DND-41 (cell line): Measurements from ENCODE around the gene HEG1.

Source experiments
- EZH2 ChIP-seq: IDR thresholded peaks from 3 replicates; pipeline ENCODE4 v1.6.1; 2012; ENCODE audit warnings: borderline replicate concordance, low read depth, mild to moderate bottlenecking, moderate library complexity, low read length, inconsistent platforms; ENCODE audit not compliant: severe bottlenecking
- TF ChIP-seq, protein P1 (sequence below): IDR thresholded peaks from 2 replicates; pipeline ENCODE4 v1.5.1; 2012; ENCODE audit warnings: borderline replicate concordance, low read length, moderate library complexity, mild to moderate bottlenecking; ENCODE audit not compliant: poor library complexity, severe bottlenecking; ENCODE audit errors: extremely low read depth

DNA sequence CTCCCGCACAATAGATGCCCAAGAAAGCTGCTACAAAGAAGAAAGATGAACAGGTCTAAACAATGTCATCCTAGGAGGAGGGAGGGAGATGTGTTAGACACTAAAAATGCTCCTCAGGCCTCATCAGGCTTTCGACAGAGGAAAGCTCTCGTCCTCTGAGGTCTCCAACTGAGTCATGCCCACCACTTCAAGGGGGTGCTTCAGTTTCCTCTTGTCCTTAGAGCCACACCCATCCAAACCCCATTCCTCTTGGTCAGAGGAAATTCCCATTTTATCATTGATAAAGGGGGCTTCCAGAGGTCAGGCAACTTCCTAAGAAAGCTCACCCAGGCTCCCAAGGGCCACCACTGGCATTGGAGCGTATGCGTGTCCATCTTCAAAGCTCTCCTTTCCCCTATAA, 50.1 kb downstream of the HEG1 start:
- TF ChIP-seq, protein P1, sequence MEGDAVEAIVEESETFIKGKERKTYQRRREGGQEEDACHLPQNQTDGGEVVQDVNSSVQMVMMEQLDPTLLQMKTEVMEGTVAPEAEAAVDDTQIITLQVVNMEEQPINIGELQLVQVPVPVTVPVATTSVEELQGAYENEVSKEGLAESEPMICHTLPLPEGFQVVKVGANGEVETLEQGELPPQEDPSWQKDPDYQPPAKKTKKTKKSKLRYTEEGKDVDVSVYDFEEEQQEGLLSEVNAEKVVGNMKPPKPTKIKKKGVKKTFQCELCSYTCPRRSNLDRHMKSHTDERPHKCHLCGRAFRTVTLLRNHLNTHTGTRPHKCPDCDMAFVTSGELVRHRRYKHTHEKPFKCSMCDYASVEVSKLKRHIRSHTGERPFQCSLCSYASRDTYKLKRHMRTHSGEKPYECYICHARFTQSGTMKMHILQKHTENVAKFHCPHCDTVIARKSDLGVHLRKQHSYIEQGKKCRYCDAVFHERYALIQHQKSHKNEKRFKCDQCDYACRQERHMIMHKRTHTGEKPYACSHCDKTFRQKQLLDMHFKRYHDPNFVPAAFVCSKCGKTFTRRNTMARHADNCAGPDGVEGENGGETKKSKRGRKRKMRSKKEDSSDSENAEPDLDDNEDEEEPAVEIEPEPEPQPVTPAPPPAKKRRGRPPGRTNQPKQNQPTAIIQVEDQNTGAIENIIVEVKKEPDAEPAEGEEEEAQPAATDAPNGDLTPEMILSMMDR: no peak
- no peak for TF ChIP-seq EZH2
